Calu3 (cell line): Measurements from ENCODE around the gene SLC17A9. TPM values are rescaled to one million over a fixed set of nuclear protein-coding genes. Genes with fewer than 3 reads are reported as not detected.

Source experiments
- BruUV-seq: library from RNA; stranded (reverse); fragments of 400-500 nt; replicated peaks from 2 replicates; lab custom pipeline; 2021; lab: Mats Ljungman, UMichigan
- CTCF ChIA-PET: fragments of 300-600 bp; sonication (Branson Sonifier 250); formaldehyde crosslinking; loops from one replicate; lab custom pipeline; 2022; ENCODE audit warnings: antibody characterized with exemption; lab: Charles Lee
- DNase-seq: peaks from one replicate; pipeline ENCODE4 v3.0.0; 2022
- H3K27ac Mint-ChIP-seq: one replicate; pipeline ENCODE4 v1.8.0; 2022; ENCODE audit warnings: mixed read lengths; ENCODE audit not compliant: unreplicated experiment
- H3K27me3 Mint-ChIP-seq: one replicate; pipeline ENCODE4 v1.8.0; 2022; ENCODE audit warnings: mixed read lengths; ENCODE audit not compliant: unreplicated experiment
- H3K36me3 Mint-ChIP-seq: one replicate; pipeline ENCODE4 v1.8.0; 2022; ENCODE audit warnings: mild to moderate bottlenecking, moderate library complexity, mixed read lengths; ENCODE audit not compliant: insufficient read depth, unreplicated experiment
- H3K4me1 Mint-ChIP-seq: one replicate; pipeline ENCODE4 v1.8.0; 2022; ENCODE audit warnings: mild to moderate bottlenecking, low read depth, mixed read lengths; ENCODE audit not compliant: unreplicated experiment
- H3K4me3 Mint-ChIP-seq: one replicate; pipeline ENCODE4 v1.8.0; 2022; ENCODE audit warnings: mild to moderate bottlenecking, low read depth, moderate library complexity, mixed read lengths; ENCODE audit not compliant: unreplicated experiment
- H3K9me3 Mint-ChIP-seq: one replicate; pipeline ENCODE4 v1.8.0; 2022; ENCODE audit warnings: low read depth, mixed read lengths; ENCODE audit not compliant: unreplicated experiment
- CTCF ChIP-seq: fragments of 200-600 bp; IDR thresholded peaks from one replicate; pipeline ENCODE4 v1.8.0; 2022; ENCODE audit warnings: antibody characterized with exemption; ENCODE audit not compliant: unreplicated experiment
- intact Hi-C: fragments of 100-400 bp; cut with micrococcal nuclease; formaldehyde crosslinking; loops from one replicate; pipeline ENCODE4 v1.10.0; 2022; ENCODE audit not compliant: unreplicated experiment
- total RNA-seq: library from RNA; stranded (reverse); gene quantifications from 2 replicates; pipeline ENCODE4 v1.2.3, GENCODE V29; 2022

SLC17A9 gene
- total RNA-seq, 1 experiment from 2014 or later: 12.0 TPM

GRCh38 chr20:62995481-62995880, 43.0 kb downstream of the SLC17A9 start:
- CTCF ChIA-PET: interaction anchor here (0.7 to 1.0 kb wide), 3 partner anchors 26 to 120 kb away, joined by 3 read pairs; no protein-coding TSS in a partner anchor
- intact Hi-C loops: no loop called here
- no peak overlapping the region for H3K27ac Mint-ChIP-seq
- peaks cover 99% of the 10 kb centered on the region for H3K27me3 Mint-ChIP-seq
- DNase-seq: no peak
- H3K9me3 Mint-ChIP-seq: no peaks in the 10 kb centered on the region
- BruUV-seq: no TSS peak
- peaks cover 7% of the 10 kb centered on the region for H3K4me1 Mint-ChIP-seq
- no peak overlapping the region for H3K4me3 Mint-ChIP-seq
- no peak for TF ChIP-seq CTCF
- no peaks in the 10 kb centered on the region for H3K36me3 Mint-ChIP-seq

GRCh38 chr20:62995898-62996595, 43.5 kb downstream of the SLC17A9 start:
- no peak overlapping the region for H3K4me3 Mint-ChIP-seq
- no peaks in the 10 kb centered on the region for H3K36me3 Mint-ChIP-seq
- CTCF ChIA-PET: interaction anchor here (0.6 to 1.0 kb wide), 4 partner anchors 21 to 121 kb away, joined by 3 to 7 read pairs (median 3); no protein-coding TSS in a partner anchor
- no peak overlapping the region for H3K27ac Mint-ChIP-seq
- no peaks in the 10 kb centered on the region for H3K9me3 Mint-ChIP-seq
- intact Hi-C loops: no loop called here
- no peak for DNase-seq
- TF ChIP-seq CTCF: no peak
- H3K4me1 Mint-ChIP-seq: peaks cover 7% of the 10 kb centered on the region
- no TSS peak for BruUV-seq
- H3K27me3 Mint-ChIP-seq: peaks cover 99% of the 10 kb centered on the region

- CTCF ChIA-PET: interaction anchor here (0.6 to 1.0 kb wide), 2 partner anchors 22 to 121 kb away, joined by 3 to 7 read pairs; no protein-coding TSS in a partner anchor
- H3K36me3 Mint-ChIP-seq: no peaks in the 10 kb centered on the region
- BruUV-seq: no TSS peak
- H3K4me3 Mint-ChIP-seq: no peak overlapping the region
- DNase-seq: no peak
- peaks cover 7% of the 10 kb centered on the region for H3K4me1 Mint-ChIP-seq
- no peak overlapping the region for H3K27ac Mint-ChIP-seq
- no peaks in the 10 kb centered on the region for H3K9me3 Mint-ChIP-seq
- H3K27me3 Mint-ChIP-seq: peaks cover 99% of the 10 kb centered on the region
- TF ChIP-seq CTCF: no peak
- intact Hi-C loops: no loop called here
Measured at GRCh38 chr20:62996596-62996982, 44.1 kb downstream of the SLC17A9 start.

- Mint-ChIP-seq H3K4me1 (peaks cover 7% of the 10 kb centered on the region), H3K27me3 (peaks cover 99% of the 10 kb centered on the region), H3K36me3 (no peaks in the 10 kb centered on the region), H3K27ac (no peak overlapping the region), H3K4me3 (no peak overlapping the region), H3K9me3 (no peaks in the 10 kb centered on the region)
- CTCF ChIA-PET: no interaction called here
- peak; percentile 44 for DNase-seq
- BruUV-seq: no TSS peak
- TF ChIP-seq CTCF: no peak
- intact Hi-C loops: loop anchor here (1.0 kb wide), 1 partner anchor 36 kb away; no protein-coding TSS in a partner anchor
Measured at GRCh38 chr20:62997417-62998035, 45.0 kb downstream of the SLC17A9 start.
